ENCODE measurements around the gene IL10RB. TPM values are rescaled to one million over a fixed set of nuclear protein-coding genes. Genes with fewer than 3 reads are reported as not detected.

Gene IL10RB
- polyA plus RNA-seq, 3 donors: 29.5 to 34.0 (median 32.8) TPM

DNA sequence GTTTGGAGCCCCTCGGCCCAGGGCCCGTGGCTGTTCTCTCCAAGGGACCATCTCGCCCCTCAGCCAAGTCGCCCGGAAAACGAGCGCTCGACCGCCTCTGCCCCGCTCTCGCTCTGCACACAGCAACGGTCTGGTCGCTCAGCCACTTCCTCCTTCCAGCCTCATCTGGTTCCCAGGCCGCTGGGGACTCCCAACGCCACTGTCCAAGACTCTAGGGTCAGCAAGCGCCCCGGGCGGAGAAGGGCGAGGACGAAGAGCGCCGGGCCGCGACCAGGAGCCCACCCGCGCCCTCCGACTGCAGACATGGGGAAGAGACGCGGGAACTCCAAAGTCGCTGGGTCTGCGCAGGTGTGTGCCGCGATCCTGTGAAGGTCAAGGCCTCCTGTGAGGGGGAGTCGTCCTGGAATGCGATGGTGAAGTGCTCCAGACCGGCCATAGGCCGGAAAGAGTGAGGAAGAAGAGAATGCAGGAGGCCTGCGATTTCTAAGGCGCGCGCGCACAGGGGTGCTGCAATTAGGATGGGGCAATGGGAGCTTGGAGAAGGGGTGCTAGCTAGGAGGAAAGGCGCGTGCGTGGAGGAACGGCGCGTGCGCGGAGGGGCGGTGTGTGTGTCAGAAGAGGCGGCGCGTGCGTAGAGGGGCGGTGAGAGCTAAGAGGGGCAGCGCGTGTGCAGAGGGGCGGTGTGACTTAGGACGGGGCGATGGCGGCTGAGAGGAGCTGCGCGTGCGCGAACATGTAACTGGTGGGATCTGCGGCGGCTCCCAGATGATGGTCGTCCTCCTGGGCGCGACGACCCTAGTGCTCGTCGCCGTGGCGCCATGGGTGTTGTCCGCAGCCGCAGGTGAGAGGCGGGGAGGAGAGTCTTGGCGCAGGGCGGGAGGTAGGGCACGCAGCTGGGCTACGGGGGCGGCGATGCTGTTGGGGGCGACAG, 58.4 kb downstream of the IL10RB start, which contains the start of gene IFNAR1:
TSS of gene IFNAR1 (plus strand) at position 680 of the 931 bp plus-strand sequence. CDS start at position 766, 86 bp downstream.
- peak; percentile 93 to 96 (median 95) for DNase-seq (ENCODE audit: low read depth in 3 of 3, low spot score in 2 of 3)

DNA sequence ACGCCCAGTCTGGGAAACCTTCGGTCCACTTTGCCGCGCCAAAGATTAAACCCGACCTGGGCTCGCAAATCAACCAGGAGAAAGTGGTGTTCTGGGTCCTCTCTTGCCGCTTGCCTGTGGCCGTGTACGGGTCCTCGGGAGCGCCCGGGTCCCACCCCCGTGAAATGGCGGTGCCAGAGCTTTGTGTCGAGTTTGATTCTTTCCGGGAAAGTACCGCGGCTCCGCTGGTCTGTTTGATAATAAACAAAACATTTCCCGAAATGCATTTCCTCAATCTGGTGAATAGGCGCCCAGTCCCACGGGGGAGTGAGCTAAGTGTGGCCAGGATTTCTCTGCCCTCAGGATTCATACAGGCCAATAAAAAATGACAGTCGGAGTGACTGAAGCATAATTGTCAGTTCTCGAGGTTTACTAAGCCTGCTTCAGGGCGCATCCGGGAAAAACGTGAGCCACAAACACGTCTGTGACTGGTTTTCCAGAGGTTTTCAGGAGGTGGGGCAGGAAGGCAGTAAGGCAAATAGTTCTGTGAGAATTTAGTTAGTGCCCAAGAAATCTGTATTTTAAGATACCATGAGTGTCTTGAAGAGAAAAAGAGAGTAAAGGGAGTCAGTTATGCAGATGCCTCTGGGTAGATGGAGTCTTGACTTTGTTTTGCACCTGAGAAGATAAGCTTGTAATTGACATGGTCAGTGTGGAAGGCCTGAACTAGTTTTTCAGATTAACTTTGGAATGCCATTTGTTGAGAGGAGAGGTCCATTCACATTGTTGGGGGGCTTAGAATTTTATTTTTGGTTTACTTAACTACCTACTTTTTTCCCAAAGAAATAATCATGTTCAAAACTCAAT, 59.3 kb downstream of the IL10RB start:
- peak in 2 of 3 donors; percentile 61 to 62 for DNase-seq (ENCODE audit: low read depth in 3 of 3, low spot score in 2 of 3)

DNA sequence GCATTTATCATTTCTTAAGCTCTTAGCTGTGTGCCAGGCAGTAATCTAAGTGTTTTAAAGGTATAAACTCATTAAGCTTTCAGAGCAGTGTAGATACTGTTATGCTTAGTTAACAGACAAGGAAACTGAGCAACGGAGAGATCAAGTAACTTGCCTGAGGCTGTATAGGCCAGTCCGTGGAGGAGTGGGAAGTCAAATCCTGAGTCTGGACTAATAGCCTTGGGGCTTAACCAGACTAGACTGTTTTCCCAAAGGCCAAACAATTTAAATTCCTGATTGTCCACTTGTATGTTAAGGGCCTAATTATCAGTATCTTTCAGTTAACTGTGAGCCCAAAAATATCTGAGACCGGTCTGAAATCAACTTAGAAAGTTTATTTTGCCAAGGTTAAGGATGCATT, 61.2 kb downstream of the IL10RB start:
- no peak for DNase-seq (ENCODE audit: low read depth in 3 of 3, low spot score in 2 of 3)

DNA sequence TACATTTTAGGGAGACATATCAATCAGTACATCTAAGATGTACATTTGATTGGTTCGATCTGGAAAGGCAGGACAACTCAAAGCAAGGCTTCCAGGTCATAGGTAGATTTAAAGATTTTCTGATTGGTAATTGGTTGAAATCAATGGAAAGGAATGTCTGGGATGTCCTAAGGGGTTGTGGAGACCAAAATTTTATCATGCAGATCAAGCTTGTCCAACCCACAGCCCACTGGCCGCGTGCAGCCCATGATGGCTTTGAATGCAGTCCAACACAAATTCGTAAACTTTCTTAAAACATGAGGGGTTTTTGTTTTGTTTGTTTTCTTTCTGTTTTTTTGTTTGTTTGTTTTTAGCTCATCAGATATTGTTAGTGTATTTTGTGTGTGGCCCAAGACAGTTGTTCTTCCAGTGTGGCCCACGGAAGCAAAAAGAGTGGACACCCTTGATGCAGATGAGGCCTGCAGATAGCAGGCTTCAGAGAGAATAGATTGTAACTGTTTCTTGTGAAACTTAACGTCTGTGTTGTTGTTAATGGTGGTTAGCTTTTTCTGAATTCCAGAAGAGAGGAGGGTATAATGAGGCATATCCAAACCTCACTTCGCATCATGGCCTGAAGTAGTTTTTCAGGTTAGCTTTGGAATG, 61.7 kb downstream of the IL10RB start:
- no peak for DNase-seq (ENCODE audit: low read depth in 3 of 3, low spot score in 2 of 3)

- no peak for DNase-seq (ENCODE audit: low read depth in 3 of 3, low spot score in 2 of 3)
Measured at GRCh38 chr21:33330726-33331125, 64.6 kb downstream of the IL10RB start.

DNA sequence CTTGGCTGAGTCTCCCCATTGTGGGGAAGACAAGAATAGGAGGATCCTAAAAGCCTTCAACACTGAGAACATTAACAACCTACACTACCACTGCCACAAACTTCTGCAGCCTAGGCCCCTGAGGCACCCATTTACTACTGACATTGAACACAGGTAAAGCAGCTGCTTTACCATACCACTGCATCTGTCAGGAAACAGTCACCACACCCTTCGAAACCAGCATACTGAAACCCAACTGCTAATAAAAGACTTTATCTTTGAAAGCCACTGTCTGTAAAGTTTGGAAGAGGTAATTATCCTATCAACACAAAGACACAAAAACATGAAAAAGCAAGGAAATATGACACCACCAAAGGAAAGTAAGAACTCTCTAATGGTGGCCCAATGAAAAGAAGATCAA, 66.0 kb downstream of the IL10RB start:
- DNase-seq (ENCODE audit: low read depth in 3 of 3, low spot score in 2 of 3): no peak

DNA sequence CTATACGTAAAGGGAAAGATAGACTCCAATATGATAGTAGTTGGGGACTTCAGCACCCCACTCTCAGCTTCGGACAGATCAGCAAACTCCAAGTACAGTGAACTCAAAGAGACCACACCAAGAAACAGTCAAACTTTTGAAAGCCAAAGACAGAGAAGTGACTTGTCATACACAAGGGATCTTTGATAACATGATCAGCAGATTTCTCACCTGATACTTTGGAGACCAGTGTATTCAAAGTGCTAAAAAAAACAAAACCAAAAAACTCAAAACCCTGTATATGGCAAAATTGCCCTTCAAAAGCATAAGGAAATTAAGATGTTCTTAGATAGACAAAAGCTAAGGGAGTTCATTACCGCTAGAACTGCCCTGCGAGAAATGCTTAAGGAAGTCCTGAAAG, 68.0 kb downstream of the IL10RB start:
- no peak for DNase-seq (ENCODE audit: low read depth in 3 of 3, low spot score in 2 of 3)

DNA sequence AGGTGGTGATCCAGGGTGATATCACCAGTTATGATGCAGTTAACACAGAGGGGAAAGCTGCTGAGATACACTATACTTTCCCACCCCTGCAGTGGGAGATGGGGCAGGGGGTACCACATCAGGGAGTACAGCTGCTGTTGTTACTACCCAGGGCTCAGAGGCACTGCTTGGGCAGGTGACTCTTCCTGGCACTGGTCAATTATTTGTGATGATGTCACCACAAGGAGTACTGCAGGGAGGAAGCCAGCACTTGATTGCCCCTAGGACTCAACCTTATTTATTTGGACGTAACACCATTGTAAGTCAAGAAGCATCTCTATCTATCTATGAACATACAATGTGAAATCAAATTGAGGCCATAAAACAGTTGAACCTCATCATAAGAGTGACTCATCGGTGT, 68.7 kb downstream of the IL10RB start:
- DNase-seq (ENCODE audit: low read depth in 3 of 3, low spot score in 2 of 3): no peak

DNA sequence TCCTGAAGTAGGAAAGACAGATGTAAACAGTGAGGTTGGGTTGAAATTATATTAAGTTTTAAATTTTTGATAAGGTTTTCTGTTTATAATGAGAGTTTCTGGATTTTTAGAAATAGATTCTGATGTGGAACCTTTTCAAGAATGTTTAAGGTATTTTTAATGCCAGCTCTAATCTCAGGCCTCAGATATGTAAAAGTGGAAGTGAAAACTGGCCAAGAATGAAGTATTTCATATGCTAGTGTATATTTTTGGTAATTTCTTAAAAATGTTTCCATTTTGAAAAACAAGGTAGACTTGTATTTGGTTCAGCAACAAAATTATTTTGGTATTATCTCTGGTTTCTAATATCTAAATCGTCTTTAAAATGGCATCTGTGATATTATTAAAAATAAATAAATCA, 73.0 kb downstream of the IL10RB start:
- no peak for DNase-seq (ENCODE audit: low read depth in 3 of 3, low spot score in 2 of 3)

DNA sequence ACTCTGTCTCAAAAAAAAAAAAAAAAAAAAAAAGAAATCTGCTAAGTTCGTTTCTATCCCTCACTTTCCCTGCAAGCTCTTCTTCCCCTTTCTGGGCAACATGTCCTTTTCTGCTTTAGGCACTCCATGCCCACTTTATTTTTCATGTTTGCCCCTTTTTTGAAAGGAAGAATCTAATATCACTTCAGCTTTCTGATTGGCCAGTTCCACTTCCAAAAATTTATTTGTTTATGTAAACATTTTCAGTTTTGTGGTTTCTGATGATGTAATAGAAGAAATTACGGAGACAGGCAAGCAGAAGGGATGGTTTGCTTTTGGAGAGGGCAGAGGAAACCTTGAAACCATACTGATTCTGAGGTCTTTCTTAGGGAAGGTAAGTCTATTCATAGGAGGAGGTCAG, 73.8 kb downstream of the IL10RB start:
- DNase-seq (ENCODE audit: low read depth in 3 of 3, low spot score in 2 of 3): no peak

GRCh38 chr21:33345751-33346238, 79.6 kb downstream of the IL10RB start:
- DNase-seq (ENCODE audit: low read depth in 3 of 3, low spot score in 2 of 3): no peak

Other genes starting within 250 kb of the IL10RB start
- not detected for gene OLIG2, start 240.4 kb upstream of the IL10RB start, polyA plus RNA-seq (ENCODE audit: insufficient read length in 3 of 3)
- not detected for gene OLIG1, start 196.2 kb upstream of the IL10RB start, polyA plus RNA-seq (ENCODE audit: insufficient read length in 3 of 3)
- gene IFNAR2, start 36.4 kb upstream of the IL10RB start, polyA plus RNA-seq (ENCODE audit: insufficient read length in 3 of 3): 10 to 100 TPM; 19.7 to 22.8 (median 22.8) TPM
- gene IFNAR1, start 58.6 kb downstream of the IL10RB start, polyA plus RNA-seq (ENCODE audit: insufficient read length in 3 of 3): 10 to 100 TPM; 37.1 to 40.0 (median 39.2) TPM
- 10 to 100 TPM; 82.9 to 86.4 (median 86.0) TPM for gene IFNGR2, start 137.0 kb downstream of the IL10RB start, polyA plus RNA-seq (ENCODE audit: insufficient read length in 3 of 3)
- 10 to 100 TPM; 48.8 to 64.9 (median 60.5) TPM for gene TMEM50B, start 213.6 kb downstream of the IL10RB start, polyA plus RNA-seq (ENCODE audit: insufficient read length in 3 of 3)
- 1 to 10 TPM; 6.0 to 6.3 (median 6.1) TPM for gene DNAJC28, start 225.3 kb downstream of the IL10RB start, polyA plus RNA-seq (ENCODE audit: insufficient read length in 3 of 3)

Measured in right renal cortex interstitium (tissue), 3 donors.